Stimulated activated CD4-positive, alpha-beta T cell treated with anti-CD3 and anti-CD28 coated beads, Interleukin-12 subunit alpha, Interleukin-12 subunit beta, amount 100 ng/mL, for 24 hours (primary cell): ENCODE measurements around the gene FUCA1.

Source experiments
- DNase-seq, 2 experiments: peaks; one replicate each; pipeline ENCODE4 v3.0.0-alpha.2; 2020; ENCODE audit warnings: low read depth in 2 of 2

The FUCA1 gene

DNA sequence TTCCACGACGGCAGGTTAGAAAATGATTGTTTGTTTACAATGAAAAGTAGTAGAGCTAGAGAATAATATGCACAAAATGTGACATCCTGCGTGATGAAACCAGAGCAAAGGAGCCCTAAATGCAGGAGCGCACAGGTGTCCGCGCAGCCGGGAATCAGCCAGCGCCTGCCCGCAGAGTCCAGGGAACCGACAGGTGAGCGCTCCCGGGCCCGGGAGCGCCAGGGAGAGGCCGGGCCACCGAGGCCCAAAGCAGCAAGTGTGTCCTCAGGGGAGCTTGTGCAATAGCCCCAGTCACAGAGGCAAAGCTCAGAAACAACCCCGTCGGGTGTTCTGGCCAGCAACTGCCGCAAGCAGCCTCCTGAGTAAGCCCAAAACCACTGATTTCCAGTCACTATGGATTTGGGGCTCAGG lies 66.7 kb downstream of the FUCA1 start:
- DNase-seq, result no peak

DNA sequence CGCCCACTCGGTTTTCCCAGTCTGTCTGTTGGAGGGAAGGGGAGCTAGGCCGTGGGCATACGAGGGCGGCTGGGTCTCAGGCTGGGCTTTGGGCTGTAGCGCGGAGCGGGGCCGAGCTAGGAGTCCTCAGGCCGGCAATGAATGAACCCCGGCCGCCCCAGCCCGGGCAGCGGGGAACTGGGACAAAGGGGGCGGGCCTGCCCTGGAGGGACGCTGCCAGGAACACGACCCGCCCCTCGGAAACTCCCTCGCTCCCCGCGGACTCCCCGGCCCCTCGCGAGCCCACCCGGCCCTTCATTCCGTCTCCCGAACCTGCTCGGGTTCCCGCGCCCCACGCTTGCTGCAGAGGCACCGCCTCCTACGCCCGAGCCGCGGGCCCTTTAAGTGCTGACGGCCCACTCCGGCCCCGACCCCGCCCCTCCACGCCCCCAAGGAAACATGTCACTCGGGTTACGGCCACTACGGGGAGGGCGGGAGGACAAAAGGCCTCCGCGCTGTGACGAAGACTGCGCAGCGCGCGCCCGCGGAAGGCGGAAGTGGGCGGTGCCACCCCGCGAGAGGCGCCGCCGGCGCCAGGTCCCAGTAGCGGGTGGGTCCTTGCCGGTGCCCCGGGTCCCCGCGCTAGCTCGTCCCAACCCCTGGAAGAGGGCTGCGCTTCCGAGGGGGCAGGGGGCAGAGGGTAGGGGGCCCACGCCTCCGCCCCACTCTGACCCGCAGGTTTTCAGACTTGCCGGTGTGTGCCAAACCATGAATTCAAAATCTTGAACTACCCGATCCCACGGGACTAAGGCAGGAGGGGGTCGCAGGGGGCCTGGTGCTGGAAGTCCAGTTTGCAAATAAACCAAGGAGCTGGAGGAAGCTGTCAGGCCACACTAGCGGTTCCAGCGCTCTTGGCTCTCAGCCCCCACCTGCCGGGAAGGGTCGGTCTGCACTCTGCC lies 67.4 kb downstream of the FUCA1 start, which contains the start of gene GALE:
TSS of gene GALE (minus strand) at position 355 of the 938 bp plus-strand sequence. CDS start 1,747 bp downstream, outside the sequence.
- DNase-seq, result peak; percentile 92 to 99

DNA sequence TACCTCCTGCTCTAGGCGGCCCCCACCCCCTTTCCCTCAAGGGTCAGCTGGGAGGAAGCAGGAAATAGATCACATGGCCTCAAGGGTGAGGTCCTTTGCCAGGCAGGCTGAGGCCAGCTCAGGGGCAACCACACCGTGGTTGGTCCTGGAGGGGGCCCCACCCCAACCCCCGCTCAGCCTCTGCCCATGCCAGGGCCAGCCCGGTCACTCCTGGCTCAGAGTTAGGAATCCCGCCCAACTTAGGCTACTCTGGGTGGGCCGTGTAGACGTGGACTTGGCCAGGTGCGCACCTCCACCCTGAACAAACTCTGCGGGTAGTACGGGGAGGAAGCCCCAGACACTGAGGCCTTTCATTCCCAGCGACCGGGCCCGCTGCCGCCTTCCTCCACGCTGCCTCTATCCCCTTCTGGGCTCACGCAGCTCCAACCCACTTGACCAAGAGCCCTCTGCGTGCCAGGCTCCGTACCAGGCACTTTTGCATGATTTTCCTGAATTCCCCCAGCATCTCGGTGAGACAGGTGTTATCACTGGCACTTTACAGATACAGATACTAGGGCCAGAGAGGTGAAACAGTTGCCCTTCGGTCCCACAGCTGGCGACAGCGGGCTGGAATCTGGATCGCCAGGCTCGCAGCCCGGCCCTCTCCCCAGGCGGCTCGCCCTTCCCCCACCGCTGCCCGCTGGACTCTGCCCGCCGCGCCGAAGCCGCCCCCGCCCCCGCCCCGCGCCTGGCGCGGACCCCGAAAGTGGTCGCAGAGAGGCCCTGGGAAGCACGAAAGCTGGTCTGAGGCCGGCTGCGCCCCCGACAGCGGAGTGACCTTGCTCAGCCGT lies 68.3 kb downstream of the FUCA1 start:
- peak in 1 of 2 experiments; percentile 32 for DNase-seq

DNA sequence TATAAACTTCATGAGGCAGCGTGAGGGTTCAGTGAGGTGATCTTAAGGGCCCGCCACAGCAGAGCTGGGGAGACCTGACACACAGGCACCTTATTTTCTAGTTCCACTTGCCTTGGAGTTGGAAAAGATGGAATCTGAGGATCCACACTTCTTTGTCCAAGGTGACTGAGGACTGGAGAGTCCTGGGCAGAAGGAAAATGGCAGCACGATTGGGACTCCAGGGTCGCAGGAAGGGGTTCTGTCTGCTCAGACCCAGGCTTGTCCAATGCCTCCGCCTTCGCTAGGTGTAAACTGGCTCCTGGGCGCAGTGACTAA lies 68.9 kb downstream of the FUCA1 start:
- DNase-seq, result no peak

DNA sequence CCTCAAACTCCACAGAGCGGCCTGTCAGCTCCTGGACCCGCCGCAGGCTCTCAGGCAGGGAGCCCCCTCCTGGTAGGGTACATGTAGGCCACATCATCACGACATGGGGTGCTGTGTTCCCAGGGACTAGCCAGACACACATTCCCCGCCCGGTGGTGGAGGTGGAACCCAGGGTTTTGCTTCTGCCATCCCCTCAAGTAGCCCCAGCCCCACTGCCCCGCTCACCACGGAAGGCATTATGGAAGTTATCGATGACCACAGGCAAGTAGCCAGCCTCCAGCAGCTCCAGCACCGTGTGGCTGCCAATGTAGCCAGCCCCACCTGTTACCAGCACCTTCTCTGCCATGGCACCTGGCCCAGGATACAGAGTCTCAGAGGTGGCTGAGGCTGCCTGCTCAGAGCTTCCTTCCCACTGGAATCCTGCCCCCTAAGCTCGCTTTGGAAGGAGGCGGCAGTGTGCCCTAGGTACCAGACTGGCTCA lies 69.4 kb downstream of the FUCA1 start:
- no peak for DNase-seq

DNA sequence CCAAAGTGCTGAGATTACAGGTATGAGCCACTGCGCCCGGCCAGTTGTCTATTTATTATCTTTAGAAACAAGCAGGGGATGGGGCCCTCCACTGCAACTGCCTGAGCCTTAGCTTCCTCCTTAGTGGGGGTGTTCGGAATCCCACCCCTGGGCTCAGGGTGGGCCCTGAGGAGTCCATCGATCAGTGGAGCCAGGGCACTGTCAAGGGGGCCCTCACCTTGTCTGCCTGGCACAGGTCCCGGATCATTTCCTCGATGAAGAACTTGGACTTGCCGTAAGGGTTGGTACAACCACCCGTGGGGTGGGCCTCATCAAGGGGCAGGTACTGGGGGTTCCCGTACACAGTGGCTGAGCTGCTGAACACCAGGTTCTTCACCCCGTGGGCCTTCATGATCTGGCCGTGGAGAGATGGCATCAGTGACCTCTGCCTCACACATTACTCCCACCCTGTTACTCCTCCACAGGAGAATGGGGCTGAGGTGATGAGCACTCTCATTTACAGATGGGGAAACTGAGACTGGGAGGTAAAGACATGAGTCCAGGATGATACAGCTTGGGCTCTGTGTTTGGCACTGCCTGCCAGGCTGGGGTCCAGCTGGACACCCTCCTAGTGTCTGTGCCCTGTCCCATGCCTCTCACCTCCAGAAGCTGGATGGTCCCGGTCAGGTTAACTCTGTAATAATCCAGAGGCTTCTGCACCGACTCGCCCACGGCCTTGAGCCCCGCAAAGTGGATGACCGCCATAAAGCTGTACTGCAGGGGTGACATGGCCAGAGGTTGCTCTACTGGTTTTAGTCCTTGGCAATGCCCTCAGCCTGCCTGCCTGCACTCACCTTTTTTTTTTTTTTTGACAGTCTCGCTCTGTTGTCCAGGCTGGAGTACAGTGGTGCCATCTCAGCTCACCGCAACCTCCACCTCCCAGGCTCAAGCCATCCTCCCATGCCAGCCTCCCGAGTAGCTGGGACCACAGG lies 70.3 kb downstream of the FUCA1 start:
- DNase-seq, result no peak

DNA sequence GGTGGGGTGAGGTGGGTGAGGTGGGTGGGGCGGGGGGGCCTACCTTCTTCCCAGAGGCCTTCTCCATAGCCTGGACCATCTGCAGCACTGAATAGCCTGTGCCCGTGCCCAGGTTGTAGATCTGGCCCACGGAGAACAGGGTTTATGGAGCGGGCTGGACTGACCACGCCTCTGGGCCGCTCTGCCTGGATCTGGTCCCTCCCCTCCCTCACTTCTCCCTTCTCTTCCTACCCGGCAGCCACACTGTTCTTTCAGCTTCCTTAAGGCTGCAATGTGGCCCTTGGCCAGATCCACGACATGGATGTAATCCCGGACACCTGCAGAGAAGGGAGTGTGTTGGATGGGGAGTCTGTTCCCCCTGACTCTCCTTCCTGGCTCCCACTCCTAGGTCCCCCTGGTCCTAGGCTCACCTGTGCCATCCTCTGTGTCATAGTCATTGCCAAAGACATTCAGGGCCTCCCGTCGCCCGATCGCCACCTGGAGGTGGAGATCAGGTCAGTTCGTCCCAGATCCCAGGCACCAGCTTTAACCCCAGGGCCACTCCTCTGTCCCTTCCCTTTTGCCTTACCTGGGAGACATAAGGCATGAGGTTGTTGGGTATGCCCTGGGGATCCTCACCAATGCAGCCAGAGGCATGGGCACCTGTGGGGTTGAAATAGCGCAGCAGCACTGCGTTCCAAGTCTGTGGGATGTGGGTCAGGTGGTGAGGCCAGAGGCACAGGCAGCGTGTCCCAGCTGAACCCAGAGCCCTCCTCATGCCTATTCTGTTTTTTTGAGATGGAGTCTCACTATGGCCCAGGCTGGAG lies 71.4 kb downstream of the FUCA1 start:
- DNase-seq, result no peak

DNA sequence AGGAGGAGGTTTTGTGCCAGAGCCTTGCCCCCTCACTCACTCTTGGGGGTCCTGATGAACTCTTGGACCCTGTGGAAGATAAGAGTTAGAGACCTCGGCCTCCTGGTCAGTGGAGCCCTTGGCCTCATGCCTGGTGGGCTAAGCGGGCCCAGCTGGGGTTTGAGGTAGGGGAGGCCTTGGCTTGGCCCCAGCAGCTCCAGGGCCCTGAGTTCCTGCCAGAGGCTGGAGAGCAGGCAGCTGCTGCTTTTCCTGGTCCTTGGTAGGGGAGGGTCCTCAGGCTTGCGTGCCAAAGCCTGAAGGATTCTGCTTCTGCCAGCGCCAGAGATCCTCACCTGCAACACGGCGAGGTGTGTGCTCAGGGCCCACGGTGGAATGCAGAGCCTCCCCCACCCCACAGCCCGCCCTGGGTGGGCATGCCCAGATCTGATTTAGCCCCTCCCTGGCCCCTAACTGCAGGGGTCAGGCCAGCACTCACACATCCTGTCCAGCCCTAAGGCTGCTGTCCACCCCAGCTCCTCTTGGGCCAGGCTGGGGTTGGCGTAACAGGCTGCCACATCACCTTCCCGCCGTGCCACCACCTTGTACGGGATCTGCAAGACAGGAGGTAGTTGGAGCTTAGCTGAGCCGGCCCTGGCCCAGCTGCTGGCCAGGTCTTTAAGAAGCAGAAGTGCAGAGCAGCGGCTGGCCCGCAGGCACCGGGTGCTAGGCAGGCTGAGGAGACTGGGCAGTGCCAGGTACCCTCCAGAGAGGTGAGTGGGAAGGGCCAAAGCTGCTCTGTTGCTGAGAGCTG lies 72.2 kb downstream of the FUCA1 start:
- no peak for DNase-seq
